OCI-LY7 (cell line): ENCODE results near the gene OPHN1.

Experiments
- EZH2phosphoT487 ChIP-seq: fragments of 200-600 bp; sonication (generic); IDR thresholded peaks from 2 replicates; pipeline ENCODE4 v1.6.1; 2018; ENCODE audit warnings: low read depth, borderline replicate concordance, mild to moderate bottlenecking, mixed run types, antibody characterized with exemption, low read length, moderate library complexity, mixed read lengths
- TF ChIP-seq, protein P1 (sequence below): fragments of 200-600 bp; sonication (generic); conservative IDR thresholded peaks from 2 replicates; pipeline ENCODE4 v1.5.1; 2014; ENCODE audit warnings: mild to moderate bottlenecking, antibody characterized with exemption, low read length, moderate library complexity, mixed read lengths

DNA sequence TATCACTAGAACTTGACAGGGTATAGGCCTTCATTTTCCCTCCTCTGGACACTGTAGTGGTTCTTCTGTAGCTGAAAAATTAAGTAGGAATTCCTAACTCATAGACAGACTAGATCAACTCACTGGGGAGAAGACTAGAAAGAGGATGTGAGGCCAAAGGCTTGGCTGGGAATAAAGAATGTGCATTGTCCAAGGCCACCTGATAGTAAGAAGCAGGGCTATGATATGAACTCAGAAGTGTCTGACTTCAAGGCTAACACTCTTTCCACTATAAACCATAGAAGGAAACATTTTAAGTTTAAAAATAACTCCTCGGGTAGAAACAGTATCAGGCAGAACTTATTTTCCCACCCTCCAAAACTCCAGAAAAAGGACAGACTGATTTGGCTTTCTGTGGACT is 346.6 kb downstream of the OPHN1 start:
- TF ChIP-seq, protein P1, sequence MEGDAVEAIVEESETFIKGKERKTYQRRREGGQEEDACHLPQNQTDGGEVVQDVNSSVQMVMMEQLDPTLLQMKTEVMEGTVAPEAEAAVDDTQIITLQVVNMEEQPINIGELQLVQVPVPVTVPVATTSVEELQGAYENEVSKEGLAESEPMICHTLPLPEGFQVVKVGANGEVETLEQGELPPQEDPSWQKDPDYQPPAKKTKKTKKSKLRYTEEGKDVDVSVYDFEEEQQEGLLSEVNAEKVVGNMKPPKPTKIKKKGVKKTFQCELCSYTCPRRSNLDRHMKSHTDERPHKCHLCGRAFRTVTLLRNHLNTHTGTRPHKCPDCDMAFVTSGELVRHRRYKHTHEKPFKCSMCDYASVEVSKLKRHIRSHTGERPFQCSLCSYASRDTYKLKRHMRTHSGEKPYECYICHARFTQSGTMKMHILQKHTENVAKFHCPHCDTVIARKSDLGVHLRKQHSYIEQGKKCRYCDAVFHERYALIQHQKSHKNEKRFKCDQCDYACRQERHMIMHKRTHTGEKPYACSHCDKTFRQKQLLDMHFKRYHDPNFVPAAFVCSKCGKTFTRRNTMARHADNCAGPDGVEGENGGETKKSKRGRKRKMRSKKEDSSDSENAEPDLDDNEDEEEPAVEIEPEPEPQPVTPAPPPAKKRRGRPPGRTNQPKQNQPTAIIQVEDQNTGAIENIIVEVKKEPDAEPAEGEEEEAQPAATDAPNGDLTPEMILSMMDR, result no peak
- TF ChIP-seq EZH2phosphoT487, result no peak
